ENCODE results near the gene UBE3D.
"Not testable (repeated sequence)": the region's sequence is repeated elsewhere in the genome, so short reads cannot be mapped to it uniquely, and the experiment has no call there.

UBE3D gene

GRCh38 chr6:82955841-82956240 is 109.8 kb downstream of the UBE3D start:
- no peaks in the 10 kb centered on the region for H3K36me3 ChIP-seq (ENCODE audit: control insufficient read depth in 2 of 2, insufficient read depth in 2 of 2, low read length in 2 of 2)
- H3K4me1 ChIP-seq (ENCODE audit: control insufficient read depth, insufficient read depth, low read length): no peaks in the 10 kb centered on the region
- H3K27ac ChIP-seq (ENCODE audit: low read length): no peak overlapping the region
- H3K9me3 ChIP-seq (ENCODE audit: control insufficient read depth in 2 of 2, low read length in 2 of 2): no peaks in the 10 kb centered on the region
- H3K4me3 ChIP-seq (ENCODE audit: low read length in 2 of 2): no peak overlapping the region
- H3K9ac ChIP-seq (ENCODE audit: low read length in 2 of 2): no peak overlapping the region
- H3K27me3 ChIP-seq (ENCODE audit: control insufficient read depth in 1 of 2, insufficient read depth in 2 of 2, low read length in 2 of 2): no peaks in the 10 kb centered on the region

- H3K36me3 ChIP-seq (ENCODE audit: control insufficient read depth in 2 of 2, insufficient read depth in 2 of 2, low read length in 2 of 2): no peaks in the 10 kb centered on the region
- no peak overlapping the region for H3K9ac ChIP-seq (ENCODE audit: low read length in 2 of 2)
- no peak overlapping the region for H3K4me3 ChIP-seq (ENCODE audit: low read length in 2 of 2)
- no peaks in the 10 kb centered on the region for H3K27me3 ChIP-seq (ENCODE audit: control insufficient read depth in 1 of 2, insufficient read depth in 2 of 2, low read length in 2 of 2)
- no peaks in the 10 kb centered on the region for H3K9me3 ChIP-seq (ENCODE audit: control insufficient read depth in 2 of 2, low read length in 2 of 2)
- no peaks in the 10 kb centered on the region for H3K4me1 ChIP-seq (ENCODE audit: control insufficient read depth, insufficient read depth, low read length)
- H3K27ac ChIP-seq (ENCODE audit: low read length): no peak overlapping the region
These were observed 110.6 kb downstream of the UBE3D start for GRCh38 chr6:82954937-82955577.

DNA sequence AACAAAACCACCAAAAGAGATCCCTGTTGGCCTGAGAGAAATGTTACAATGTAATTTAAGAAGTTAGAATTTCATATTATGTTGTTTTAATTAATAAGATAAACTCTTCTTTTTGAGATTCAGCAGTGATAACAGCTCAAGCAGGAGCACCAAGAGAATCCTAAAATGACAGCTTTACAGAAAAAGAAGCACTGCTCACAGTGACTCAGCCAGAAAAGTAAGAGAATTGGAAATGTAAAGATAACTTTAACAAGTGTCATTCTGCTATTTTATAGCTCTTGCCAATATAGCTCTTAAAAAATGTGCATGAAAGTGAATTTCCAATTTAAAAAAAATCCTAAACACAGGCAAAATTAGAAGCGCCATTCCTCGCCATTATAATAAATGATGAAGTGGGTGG is 111.3 kb downstream of the UBE3D start:
- no peaks in the 10 kb centered on the region for H3K4me1 ChIP-seq (ENCODE audit: control insufficient read depth, insufficient read depth, low read length)
- no peak overlapping the region for H3K4me3 ChIP-seq (ENCODE audit: low read length in 2 of 2)
- H3K27ac ChIP-seq (ENCODE audit: low read length): no peak overlapping the region
- H3K27me3 ChIP-seq (ENCODE audit: control insufficient read depth in 1 of 2, insufficient read depth in 2 of 2, low read length in 2 of 2): no peaks in the 10 kb centered on the region
- no peaks in the 10 kb centered on the region for H3K36me3 ChIP-seq (ENCODE audit: control insufficient read depth in 2 of 2, insufficient read depth in 2 of 2, low read length in 2 of 2)
- no peaks in the 10 kb centered on the region for H3K9me3 ChIP-seq (ENCODE audit: control insufficient read depth in 2 of 2, low read length in 2 of 2)
- H3K9ac ChIP-seq (ENCODE audit: low read length in 2 of 2): no peak overlapping the region

DNA sequence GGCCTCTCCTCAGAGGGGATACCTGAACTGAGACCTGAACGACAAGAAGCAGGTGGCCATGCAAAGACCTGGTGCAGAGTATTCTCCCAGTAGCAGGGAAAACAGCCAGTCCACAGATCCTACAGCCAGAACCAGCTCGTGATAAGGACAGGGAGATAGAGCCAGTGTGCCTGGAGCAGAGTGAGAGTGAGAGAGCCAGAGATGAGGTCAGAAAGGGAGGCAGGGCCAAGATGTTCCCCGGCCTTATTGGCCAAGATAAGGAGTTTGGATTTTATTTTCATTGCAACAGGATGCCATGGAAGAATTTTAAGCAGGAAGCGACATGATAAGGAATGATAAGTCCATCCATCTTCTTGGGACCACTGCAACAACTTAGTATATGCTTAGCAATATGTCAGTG is 111.8 kb downstream of the UBE3D start:
- no peak overlapping the region for H3K27ac ChIP-seq (ENCODE audit: low read length)
- no peaks in the 10 kb centered on the region for H3K9me3 ChIP-seq (ENCODE audit: control insufficient read depth in 2 of 2, low read length in 2 of 2)
- H3K4me3 ChIP-seq (ENCODE audit: low read length in 2 of 2): no peak overlapping the region
- no peaks in the 10 kb centered on the region for H3K27me3 ChIP-seq (ENCODE audit: control insufficient read depth in 1 of 2, insufficient read depth in 2 of 2, low read length in 2 of 2)
- H3K4me1 ChIP-seq (ENCODE audit: control insufficient read depth, insufficient read depth, low read length): no peaks in the 10 kb centered on the region
- H3K9ac ChIP-seq (ENCODE audit: low read length in 2 of 2): no peak overlapping the region
- H3K36me3 ChIP-seq (ENCODE audit: control insufficient read depth in 2 of 2, insufficient read depth in 2 of 2, low read length in 2 of 2): no peaks in the 10 kb centered on the region

DNA sequence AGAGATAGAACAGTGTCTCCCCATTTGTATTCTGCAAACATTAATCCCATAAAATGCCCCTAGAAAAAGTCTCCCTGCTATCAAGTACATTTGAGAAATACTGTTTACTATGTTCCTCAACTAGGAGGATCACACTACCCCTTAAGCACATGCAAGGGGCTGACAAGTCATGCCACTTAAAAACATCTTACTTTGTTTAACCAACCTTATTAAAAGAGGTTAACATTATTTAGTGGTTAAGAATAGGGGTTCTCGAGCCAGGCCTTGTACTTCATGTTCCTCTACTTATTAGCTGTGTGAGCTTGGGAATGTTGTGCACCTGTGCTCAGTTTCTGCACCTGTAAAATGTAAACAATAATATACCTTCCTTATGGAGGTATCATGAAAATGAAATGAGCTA is 113.7 kb downstream of the UBE3D start:
- H3K27ac ChIP-seq (ENCODE audit: low read length): no peak overlapping the region
- H3K27me3 ChIP-seq (ENCODE audit: control insufficient read depth in 1 of 2, insufficient read depth in 2 of 2, low read length in 2 of 2): no peaks in the 10 kb centered on the region

DNA sequence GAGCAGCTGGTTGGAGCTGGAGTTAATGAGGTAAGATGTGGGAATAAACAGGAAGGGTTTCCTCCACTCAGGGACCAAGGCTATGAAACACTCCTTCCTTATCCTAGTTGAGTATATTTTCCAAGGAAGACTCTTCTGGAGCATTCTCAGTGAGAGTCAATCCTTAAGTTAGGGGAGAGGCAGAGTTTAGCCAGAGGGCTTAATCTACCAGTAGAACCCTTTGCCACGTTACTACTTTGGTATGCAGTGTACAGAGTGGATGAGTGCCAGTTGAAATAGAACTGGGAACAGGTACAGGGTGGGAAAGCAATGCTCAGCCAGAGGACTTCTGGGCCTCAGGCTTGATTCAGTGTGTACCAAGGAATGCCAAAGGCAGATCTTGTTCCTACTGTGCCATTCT is 114.3 kb downstream of the UBE3D start:
- H3K36me3 ChIP-seq (ENCODE audit: control insufficient read depth in 2 of 2, insufficient read depth in 2 of 2, low read length in 2 of 2): no peaks in the 10 kb centered on the region
- H3K4me3 ChIP-seq (ENCODE audit: low read length in 2 of 2): no peak overlapping the region
- H3K27ac ChIP-seq (ENCODE audit: low read length): no peak overlapping the region
- no peaks in the 10 kb centered on the region for H3K9me3 ChIP-seq (ENCODE audit: control insufficient read depth in 2 of 2, low read length in 2 of 2)
- no peak overlapping the region for H3K9ac ChIP-seq (ENCODE audit: low read length in 2 of 2)
- H3K4me1 ChIP-seq (ENCODE audit: control insufficient read depth, insufficient read depth, low read length): no peaks in the 10 kb centered on the region
- no peaks in the 10 kb centered on the region for H3K27me3 ChIP-seq (ENCODE audit: control insufficient read depth in 1 of 2, insufficient read depth in 2 of 2, low read length in 2 of 2)

More for the DNA sequence above, 113.7 kb downstream of the UBE3D start:
- H3K4me3 ChIP-seq (ENCODE audit: low read length in 2 of 2): no peak overlapping the region
- H3K4me1 ChIP-seq (ENCODE audit: control insufficient read depth, insufficient read depth, low read length): no peaks in the 10 kb centered on the region
- H3K36me3 ChIP-seq (ENCODE audit: control insufficient read depth in 2 of 2, insufficient read depth in 2 of 2, low read length in 2 of 2): no peaks in the 10 kb centered on the region
- H3K9me3 ChIP-seq (ENCODE audit: control insufficient read depth in 2 of 2, low read length in 2 of 2): no peaks in the 10 kb centered on the region
- H3K9ac ChIP-seq (ENCODE audit: low read length in 2 of 2): no peak overlapping the region

DNA sequence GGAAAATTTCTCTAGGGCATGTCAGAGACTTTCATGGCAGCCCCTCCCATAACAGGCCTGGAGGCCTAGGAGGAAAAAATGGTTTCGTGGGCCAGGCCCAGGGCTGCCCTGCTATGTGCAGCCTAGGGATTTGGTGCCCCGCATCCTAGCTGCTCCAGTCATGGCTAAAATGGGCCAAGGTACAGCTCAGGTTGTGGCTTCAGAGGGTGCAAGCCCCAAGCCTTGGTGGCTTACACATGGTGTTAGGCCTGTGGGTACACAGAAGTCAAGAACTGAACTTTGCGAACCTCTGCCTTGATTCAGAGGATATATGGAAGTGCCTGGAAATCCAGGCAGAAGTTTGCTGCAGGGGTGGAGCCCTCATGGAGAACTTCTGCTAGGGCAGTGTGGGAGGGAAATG is 134.7 kb downstream of the UBE3D start:
- H3K9ac ChIP-seq (ENCODE audit: low read length in 2 of 2); H3K9me3 ChIP-seq (ENCODE audit: control insufficient read depth in 2 of 2, low read length in 2 of 2); H3K36me3 ChIP-seq (ENCODE audit: control insufficient read depth in 2 of 2, insufficient read depth in 2 of 2, low read length in 2 of 2); H3K4me1 ChIP-seq (ENCODE audit: control insufficient read depth, insufficient read depth, low read length); H3K4me3 ChIP-seq (ENCODE audit: low read length in 2 of 2); H3K27ac ChIP-seq (ENCODE audit: low read length); H3K27me3 ChIP-seq (ENCODE audit: control insufficient read depth in 1 of 2, insufficient read depth in 2 of 2, low read length in 2 of 2): not testable (repeated sequence)

DNA sequence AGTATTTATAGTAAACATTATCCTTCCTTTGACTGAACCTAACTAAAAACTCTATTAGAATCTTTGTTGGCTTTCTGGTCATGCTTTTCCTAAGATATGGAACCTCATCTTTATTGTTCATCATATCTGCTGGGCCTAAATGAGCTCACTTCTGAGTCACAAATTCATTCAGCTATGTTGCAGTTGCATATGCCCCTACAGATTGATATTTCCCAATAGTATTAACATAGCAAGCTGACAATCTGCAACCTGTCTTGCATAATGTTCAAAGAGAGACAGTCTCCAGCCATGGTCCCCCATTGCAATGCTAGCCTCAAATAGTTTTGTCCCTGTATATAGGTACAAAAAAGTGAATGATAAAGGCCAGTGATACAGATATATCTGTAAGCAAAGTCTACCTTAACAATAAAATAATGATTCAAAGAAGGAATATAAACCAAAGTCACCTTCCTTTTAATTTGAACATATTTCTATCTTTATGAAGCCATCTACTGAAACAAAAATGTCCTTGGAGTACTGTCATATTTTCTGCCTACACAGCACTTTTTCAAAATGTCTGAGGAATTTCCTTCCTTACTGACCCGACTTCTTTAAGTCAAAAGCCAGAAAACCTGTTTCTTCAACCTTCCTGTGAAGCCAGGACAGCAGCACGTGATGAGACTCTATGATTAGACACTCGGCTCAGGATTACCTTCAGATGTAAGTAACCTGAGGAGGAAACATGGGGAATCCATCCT is 140.7 kb downstream of the UBE3D start:
- H3K27ac ChIP-seq (ENCODE audit: low read length): no peak overlapping the region
- no peaks in the 10 kb centered on the region for H3K9me3 ChIP-seq (ENCODE audit: control insufficient read depth in 2 of 2, low read length in 2 of 2)
- H3K27me3 ChIP-seq (ENCODE audit: control insufficient read depth in 1 of 2, insufficient read depth in 2 of 2, low read length in 2 of 2): no peaks in the 10 kb centered on the region
- no peaks in the 10 kb centered on the region for H3K36me3 ChIP-seq (ENCODE audit: control insufficient read depth in 2 of 2, insufficient read depth in 2 of 2, low read length in 2 of 2)
- H3K4me1 ChIP-seq (ENCODE audit: control insufficient read depth, insufficient read depth, low read length): no peaks in the 10 kb centered on the region
- H3K9ac ChIP-seq (ENCODE audit: low read length in 2 of 2): no peak overlapping the region
- H3K4me3 ChIP-seq (ENCODE audit: low read length in 2 of 2): no peak overlapping the region

DNA sequence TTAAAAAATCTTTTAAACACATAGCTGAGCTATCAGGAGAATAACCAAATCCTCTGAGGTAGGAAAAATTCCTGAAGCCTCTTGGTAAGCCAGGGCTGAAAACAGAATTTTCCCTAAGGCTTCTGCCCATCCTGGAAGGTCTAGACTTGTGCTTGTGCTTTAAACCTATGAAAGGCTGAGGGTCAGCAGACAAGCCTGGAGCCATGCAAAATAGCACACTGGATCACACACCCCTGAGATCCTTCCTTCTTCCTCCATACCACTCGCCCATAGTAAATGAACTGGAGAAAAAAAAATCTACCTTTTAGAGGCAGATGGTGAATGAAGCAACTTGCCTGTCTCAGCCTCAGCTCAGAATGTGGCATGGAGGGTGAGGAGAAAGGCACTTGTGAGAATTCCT is 144.4 kb downstream of the UBE3D start:
- Histone ChIP-seq H3K36me3 (ENCODE audit: control insufficient read depth in 2 of 2, insufficient read depth in 2 of 2, low read length in 2 of 2) (no peaks in the 10 kb centered on the region), H3K9me3 (ENCODE audit: control insufficient read depth in 2 of 2, low read length in 2 of 2) (no peaks in the 10 kb centered on the region), H3K27me3 (ENCODE audit: control insufficient read depth in 1 of 2, insufficient read depth in 2 of 2, low read length in 2 of 2) (no peaks in the 10 kb centered on the region), H3K4me1 (ENCODE audit: control insufficient read depth, insufficient read depth, low read length) (no peaks in the 10 kb centered on the region), H3K4me3 (ENCODE audit: low read length in 2 of 2) (no peak overlapping the region), H3K27ac (ENCODE audit: low read length) (no peak overlapping the region), H3K9ac (ENCODE audit: low read length in 2 of 2) (no peak overlapping the region)

DNA sequence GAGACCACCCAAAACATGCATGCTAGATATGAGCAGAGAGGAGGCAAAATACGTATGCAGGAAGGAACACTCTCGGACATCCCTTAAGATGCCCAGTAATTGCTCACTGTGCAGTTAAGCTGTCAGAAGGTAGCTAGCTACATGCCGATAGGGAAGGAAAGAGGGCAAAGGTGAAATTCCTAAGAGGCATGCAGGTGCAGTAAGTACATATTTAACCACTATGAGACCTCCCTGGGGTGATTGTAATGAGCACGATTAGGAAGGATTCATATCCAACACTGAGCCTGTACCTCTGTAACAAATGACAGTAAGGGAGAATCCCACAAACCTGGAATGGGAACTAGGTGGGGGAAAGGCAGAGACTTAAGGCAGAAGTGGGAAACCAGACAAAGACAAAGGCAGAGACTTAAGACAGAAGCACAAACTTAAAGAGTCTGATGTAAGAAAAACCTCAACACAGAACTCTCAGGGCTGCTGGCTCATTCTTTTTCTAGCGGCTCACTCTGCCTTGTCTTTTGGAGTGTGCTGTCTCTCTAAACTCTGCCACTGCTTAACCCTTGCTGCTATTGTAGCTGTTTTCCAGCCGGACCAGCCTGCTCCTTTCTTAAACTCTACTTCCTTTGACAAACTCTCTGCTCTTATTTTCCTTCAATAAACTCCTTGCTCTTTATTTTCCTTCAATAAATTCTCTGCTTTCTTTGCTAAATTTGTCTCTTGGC is 148.1 kb downstream of the UBE3D start:
- Histone ChIP-seq H3K36me3 (ENCODE audit: control insufficient read depth in 2 of 2, insufficient read depth in 2 of 2, low read length in 2 of 2) (no peaks in the 10 kb centered on the region), H3K4me3 (ENCODE audit: low read length in 2 of 2) (no peak overlapping the region), H3K27me3 (ENCODE audit: control insufficient read depth in 1 of 2, insufficient read depth in 2 of 2, low read length in 2 of 2) (no peaks in the 10 kb centered on the region), H3K9ac (ENCODE audit: low read length in 2 of 2) (no peak overlapping the region), H3K4me1 (ENCODE audit: control insufficient read depth, insufficient read depth, low read length) (no peaks in the 10 kb centered on the region), H3K9me3 (ENCODE audit: control insufficient read depth in 2 of 2, low read length in 2 of 2) (no peaks in the 10 kb centered on the region), H3K27ac (ENCODE audit: low read length) (no peak overlapping the region)

DNA sequence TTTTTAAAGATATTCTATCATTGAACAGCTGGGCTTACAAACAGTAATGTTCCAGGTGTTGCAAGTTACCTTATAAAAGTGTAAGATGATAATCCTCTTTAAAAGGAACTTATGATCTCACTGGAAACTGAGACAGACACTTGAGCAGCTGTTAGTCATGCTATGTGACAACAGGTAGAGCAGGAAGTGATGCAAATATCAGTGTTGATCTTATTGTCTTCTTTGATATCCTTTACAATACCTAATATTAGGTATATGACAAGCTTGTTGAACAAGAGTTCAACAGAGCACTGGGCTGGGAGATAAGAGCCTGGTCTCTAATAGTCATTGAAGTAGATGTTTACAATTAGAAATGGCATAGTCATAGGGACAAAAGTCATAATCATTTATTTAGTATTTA is 150.0 kb downstream of the UBE3D start:
- Histone ChIP-seq H3K9me3 (ENCODE audit: control insufficient read depth in 2 of 2, low read length in 2 of 2) (no peaks in the 10 kb centered on the region), H3K9ac (ENCODE audit: low read length in 2 of 2) (no peak overlapping the region), H3K27me3 (ENCODE audit: control insufficient read depth in 1 of 2, insufficient read depth in 2 of 2, low read length in 2 of 2) (no peaks in the 10 kb centered on the region), H3K36me3 (ENCODE audit: control insufficient read depth in 2 of 2, insufficient read depth in 2 of 2, low read length in 2 of 2) (no peaks in the 10 kb centered on the region), H3K4me1 (ENCODE audit: control insufficient read depth, insufficient read depth, low read length) (no peaks in the 10 kb centered on the region), H3K4me3 (ENCODE audit: low read length in 2 of 2) (no peak overlapping the region), H3K27ac (ENCODE audit: low read length) (no peak overlapping the region)

Measured in stomach smooth muscle (tissue), 2 donors.